Measurements from ENCODE around the gene DPP6. TPM values are rescaled to one million over a fixed set of nuclear protein-coding genes. Genes with fewer than 3 reads are reported as not detected.

The DPP6 gene
- total and polyA plus RNA-seq, 11 donors = 0.05 to 2.9 (median 0.11) TPM; not detected in 3

GRCh38 chr7:154571772-154572171 lies 519.6 kb downstream of the DPP6 start:
- intact Hi-C loops (cut with DNase I) = no loop called here
- Histone ChIP-seq H3K4me1 (no peaks in the 10 kb centered on the region), H3K4me3 (no peak overlapping the region), H3K27me3 (no peaks in the 10 kb centered on the region), H3K36me3 (no peaks in the 10 kb centered on the region), H3K9me3 (peaks cover 0 to 4% (median 0%) of the 10 kb centered on the region in 12 donors), H3K27ac (no peak overlapping the region)
- no peak for TF ChIP-seq POLR2A (IDR thresholded peaks at IDR 0.05)
- TF ChIP-seq, protein P1, sequence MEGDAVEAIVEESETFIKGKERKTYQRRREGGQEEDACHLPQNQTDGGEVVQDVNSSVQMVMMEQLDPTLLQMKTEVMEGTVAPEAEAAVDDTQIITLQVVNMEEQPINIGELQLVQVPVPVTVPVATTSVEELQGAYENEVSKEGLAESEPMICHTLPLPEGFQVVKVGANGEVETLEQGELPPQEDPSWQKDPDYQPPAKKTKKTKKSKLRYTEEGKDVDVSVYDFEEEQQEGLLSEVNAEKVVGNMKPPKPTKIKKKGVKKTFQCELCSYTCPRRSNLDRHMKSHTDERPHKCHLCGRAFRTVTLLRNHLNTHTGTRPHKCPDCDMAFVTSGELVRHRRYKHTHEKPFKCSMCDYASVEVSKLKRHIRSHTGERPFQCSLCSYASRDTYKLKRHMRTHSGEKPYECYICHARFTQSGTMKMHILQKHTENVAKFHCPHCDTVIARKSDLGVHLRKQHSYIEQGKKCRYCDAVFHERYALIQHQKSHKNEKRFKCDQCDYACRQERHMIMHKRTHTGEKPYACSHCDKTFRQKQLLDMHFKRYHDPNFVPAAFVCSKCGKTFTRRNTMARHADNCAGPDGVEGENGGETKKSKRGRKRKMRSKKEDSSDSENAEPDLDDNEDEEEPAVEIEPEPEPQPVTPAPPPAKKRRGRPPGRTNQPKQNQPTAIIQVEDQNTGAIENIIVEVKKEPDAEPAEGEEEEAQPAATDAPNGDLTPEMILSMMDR (IDR thresholded peaks at IDR 0.05) = no peak
- no peak for DNase-seq
- ATAC-seq = no peak
- 50 to 86% (median 67%) methylated on average over 3 of the region's 3 CpGs for WGBS, 4 donors

DNA sequence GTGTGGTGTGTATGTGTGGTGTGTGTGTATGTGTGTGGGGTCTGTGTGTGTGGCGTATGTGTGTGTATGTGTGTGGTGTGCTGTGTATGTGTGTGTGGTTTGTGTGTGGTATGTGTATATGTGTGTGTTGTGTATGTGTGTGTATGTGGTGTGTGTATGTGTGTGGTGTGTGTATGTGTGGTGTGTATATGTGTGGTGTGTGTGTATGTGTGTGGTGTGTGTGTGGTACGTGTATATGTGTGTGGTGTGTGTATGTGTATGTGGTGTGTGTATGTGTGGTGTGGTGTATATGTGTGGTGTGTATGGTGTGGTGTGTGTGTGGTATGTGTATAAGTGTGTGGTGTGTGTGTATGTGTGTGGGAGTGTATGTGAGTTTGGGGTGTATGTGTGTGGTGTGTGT lies 522.0 kb downstream of the DPP6 start:
- Histone ChIP-seq H3K27me3 (no peaks in the 10 kb centered on the region), H3K4me3 (no peak overlapping the region), H3K36me3 (no peaks in the 10 kb centered on the region), H3K9me3 (peaks cover 0 to 4% (median 0%) of the 10 kb centered on the region in 12 donors), H3K4me1 (no peaks in the 10 kb centered on the region), H3K27ac (no peak overlapping the region)
- WGBS, 4 donors = 92 to 98% (median 94%) methylated on average over 2 of the region's 2 CpGs
- TF ChIP-seq, protein P1 (IDR thresholded peaks at IDR 0.05) = no peak
- TF ChIP-seq POLR2A (IDR thresholded peaks at IDR 0.05) = no peak
- DNase-seq (no peak), ATAC-seq (peak in 1 of 4 donors; percentile 33)
- intact Hi-C loops (cut with DNase I) = no loop called here

GRCh38 chr7:154575497-154575896 lies 523.3 kb downstream of the DPP6 start:
- TF ChIP-seq, protein P1 (IDR thresholded peaks at IDR 0.05) = no peak
- TF ChIP-seq POLR2A (IDR thresholded peaks at IDR 0.05) = no peak
- Histone ChIP-seq H3K36me3 (no peaks in the 10 kb centered on the region), H3K4me3 (no peak overlapping the region), H3K27me3 (no peaks in the 10 kb centered on the region), H3K9me3 (peaks cover 0 to 4% (median 0%) of the 10 kb centered on the region in 12 donors), H3K27ac (no peak overlapping the region), H3K4me1 (no peaks in the 10 kb centered on the region)
- ATAC-seq = no peak
- intact Hi-C loops (cut with DNase I) = no loop called here
- no peak for DNase-seq
- WGBS, 4 donors = 66 to 95% (median 89%) methylated on average over 3 of the region's 3 CpGs

GRCh38 chr7:154576604-154577003 lies 524.4 kb downstream of the DPP6 start:
- no peaks in the 10 kb centered on the region for H3K4me1 ChIP-seq
- no peak for TF ChIP-seq POLR2A (IDR thresholded peaks at IDR 0.05)
- TF ChIP-seq, protein P1 (IDR thresholded peaks at IDR 0.05) = no peak
- ATAC-seq (no peak), DNase-seq (no peak)
- H3K4me3 ChIP-seq = no peak overlapping the region
- 80 to 88% (median 86%) methylated on average over 7 of the region's 7 CpGs for WGBS, 4 donors
- H3K9me3 ChIP-seq = peaks cover 0 to 4% (median 0%) of the 10 kb centered on the region in 12 donors
- no peaks in the 10 kb centered on the region for H3K36me3 ChIP-seq
- intact Hi-C loops (cut with DNase I) = no loop called here
- no peaks in the 10 kb centered on the region for H3K27me3 ChIP-seq
- no peak overlapping the region for H3K27ac ChIP-seq

Data from heart left ventricle (tissue), 16 donors.